Fibroblast of the aortic adventitia (primary cell): ENCODE results near the gene FOXP1. TPM values are rescaled to one million over a fixed set of nuclear protein-coding genes. Genes with fewer than 3 reads are reported as not detected.

ENCODE experiments used
- DNase-seq: peaks from one replicate; pipeline ENCODE4 v3.0.0-alpha.2; 2010; ENCODE audit warnings: low read depth
- H3K4me3 ChIP-seq: 2 replicates; pipeline ENCODE4 v1.5.1; 2011; ENCODE audit warnings: low read depth, mild to moderate bottlenecking, control low read depth, low read length, moderate library complexity
- total RNA-seq: library from RNA; depleted of rRNA; stranded (reverse); fragments of >200 nt; gene quantifications from 2 replicates; pipeline ENCODE4 v1.2.3, GENCODE V29; 2012; ENCODE audit warnings: low replicate concordance
- TF ChIP-seq, protein P1 (sequence below): IDR thresholded peaks from 2 replicates; pipeline ENCODE4 v1.5.1; 2011; ENCODE audit warnings: mild to moderate bottlenecking, low read length, control low read depth, inconsistent platforms; ENCODE audit not compliant: insufficient read depth

The FOXP1 gene
- total RNA-seq, 1 donor, result 115 TPM

- no peak for DNase-seq
- TF ChIP-seq, protein P1, sequence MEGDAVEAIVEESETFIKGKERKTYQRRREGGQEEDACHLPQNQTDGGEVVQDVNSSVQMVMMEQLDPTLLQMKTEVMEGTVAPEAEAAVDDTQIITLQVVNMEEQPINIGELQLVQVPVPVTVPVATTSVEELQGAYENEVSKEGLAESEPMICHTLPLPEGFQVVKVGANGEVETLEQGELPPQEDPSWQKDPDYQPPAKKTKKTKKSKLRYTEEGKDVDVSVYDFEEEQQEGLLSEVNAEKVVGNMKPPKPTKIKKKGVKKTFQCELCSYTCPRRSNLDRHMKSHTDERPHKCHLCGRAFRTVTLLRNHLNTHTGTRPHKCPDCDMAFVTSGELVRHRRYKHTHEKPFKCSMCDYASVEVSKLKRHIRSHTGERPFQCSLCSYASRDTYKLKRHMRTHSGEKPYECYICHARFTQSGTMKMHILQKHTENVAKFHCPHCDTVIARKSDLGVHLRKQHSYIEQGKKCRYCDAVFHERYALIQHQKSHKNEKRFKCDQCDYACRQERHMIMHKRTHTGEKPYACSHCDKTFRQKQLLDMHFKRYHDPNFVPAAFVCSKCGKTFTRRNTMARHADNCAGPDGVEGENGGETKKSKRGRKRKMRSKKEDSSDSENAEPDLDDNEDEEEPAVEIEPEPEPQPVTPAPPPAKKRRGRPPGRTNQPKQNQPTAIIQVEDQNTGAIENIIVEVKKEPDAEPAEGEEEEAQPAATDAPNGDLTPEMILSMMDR, result no peak
- no peak overlapping the region for H3K4me3 ChIP-seq
Measured at GRCh38 chr3:71388535-71389120, 194.9 kb downstream of the FOXP1 start.

DNA sequence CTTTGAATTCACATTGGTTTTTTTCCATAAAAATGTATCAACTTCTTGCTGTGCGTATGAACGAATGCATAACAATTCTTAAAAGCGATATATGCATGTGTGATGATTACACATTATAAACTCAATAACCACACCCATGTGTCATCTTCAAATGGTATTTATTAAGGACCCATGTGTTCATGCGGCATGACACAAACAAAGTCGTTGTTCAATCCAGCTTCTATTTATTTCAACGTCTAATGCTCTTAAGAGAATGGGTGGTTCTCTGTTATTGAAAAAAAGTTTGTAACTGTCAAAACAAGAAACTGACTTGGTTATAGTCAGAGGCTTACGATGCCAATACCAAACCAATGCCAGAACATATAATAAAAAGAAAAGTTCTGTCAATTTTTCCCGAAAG lies 195.9 kb downstream of the FOXP1 start:
- H3K4me3 ChIP-seq, result no peak overlapping the region
- TF ChIP-seq, protein P1, result no peak
- no peak for DNase-seq

DNA sequence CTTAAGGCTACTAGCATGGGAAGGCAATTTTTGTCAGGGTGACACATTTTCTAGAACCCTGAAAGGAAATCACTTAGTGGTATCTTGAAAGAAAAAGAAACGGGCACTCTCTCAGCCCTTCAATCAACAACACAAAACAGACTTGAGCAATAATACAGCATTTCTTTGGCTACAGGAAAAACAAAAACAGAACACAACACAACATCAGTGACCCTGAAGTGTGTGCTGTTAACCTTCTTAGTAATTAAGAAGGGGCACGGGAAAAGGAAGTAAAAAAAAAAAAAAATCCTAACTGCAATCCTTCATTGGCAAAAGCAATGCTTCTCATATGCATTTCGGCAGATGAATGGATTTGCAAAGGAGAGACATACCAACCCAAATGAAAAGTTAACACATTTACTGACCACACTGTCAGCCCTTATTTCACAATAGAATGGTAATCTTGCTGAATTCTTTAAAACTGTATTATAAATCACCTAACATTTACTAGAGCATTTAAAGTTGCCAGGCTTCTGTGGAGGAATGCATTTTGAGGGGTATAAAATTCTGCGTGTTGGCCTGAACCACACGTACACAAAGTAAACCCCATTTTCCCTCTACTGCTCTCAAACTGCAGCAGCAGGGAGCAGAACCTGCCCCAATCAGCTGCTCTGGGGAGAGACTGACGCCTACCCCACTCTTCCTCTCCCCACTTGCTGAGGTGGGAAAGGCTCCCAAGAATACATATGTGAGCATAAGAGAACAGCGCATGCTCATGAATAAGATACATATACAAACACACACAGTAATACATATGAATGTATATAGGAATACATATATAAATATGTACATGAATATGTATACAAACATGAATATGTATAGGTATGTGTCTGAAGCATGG lies 198.5 kb downstream of the FOXP1 start:
- peak; percentile 49 for DNase-seq
- TF ChIP-seq, protein P1, result no peak
- H3K4me3 ChIP-seq, result no peak overlapping the region

DNA sequence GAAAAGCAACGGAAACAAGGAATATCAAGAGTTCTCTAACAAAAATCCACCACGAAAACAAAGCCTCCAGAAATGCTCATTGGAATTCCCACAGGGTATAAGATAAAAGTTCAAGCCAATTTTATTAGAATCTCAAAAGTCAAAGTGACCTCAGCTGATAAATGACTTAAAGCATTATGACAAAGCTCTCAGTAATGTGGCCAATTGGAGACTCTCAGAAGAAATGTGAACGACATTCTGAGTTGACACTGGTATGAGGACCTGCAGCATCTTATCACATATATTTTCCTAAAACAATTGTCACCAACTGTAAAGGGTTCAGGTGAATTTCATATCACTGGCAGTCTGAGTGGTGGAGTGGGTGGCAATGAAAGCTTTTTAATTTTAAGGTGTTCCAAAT lies 199.1 kb downstream of the FOXP1 start:
- TF ChIP-seq, protein P1, result no peak
- DNase-seq, result peak; percentile 40
- H3K4me3 ChIP-seq, result no peak overlapping the region

- DNase-seq, result peak; percentile 26
- TF ChIP-seq, protein P1, result no peak
- no peak overlapping the region for H3K4me3 ChIP-seq
Measured at GRCh38 chr3:71380096-71380495, 203.4 kb downstream of the FOXP1 start.

DNA sequence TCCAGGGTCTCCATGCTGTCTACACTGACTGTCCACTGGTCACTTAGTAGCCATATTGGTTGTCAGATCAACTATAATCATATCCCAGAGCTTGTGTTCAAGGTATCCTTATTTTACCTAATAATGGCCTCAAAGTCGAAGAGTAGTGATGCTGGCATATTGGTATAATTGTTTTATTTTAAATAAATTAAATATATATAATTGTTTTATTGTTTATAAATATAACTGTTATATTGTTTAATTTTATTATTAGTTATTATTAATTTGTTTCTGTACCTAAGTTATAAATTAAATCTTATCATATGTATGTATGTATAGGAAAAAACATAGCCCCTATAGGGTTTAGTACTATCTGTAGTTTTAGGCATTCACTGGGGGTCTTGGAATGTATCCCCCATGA lies 205.0 kb downstream of the FOXP1 start:
- no peak for DNase-seq
- TF ChIP-seq, protein P1, result no peak
- H3K4me3 ChIP-seq, result no peak overlapping the region
